Hepatocyte (in vitro differentiated cells): ENCODE measurements around the gene STK24.

Experiments used
- EZH2 ChIP-seq: fragments of 200-600 bp; sonication (generic); IDR thresholded peaks from 2 replicates; pipeline ENCODE4 v1.6.1; 2016; ENCODE audit warnings: antibody characterized with exemption, mild to moderate bottlenecking, borderline replicate concordance
- EZH2phosphoT487 ChIP-seq: fragments of 200-600 bp; sonication (generic); IDR thresholded peaks from one replicate; pipeline ENCODE4 v1.6.1; 2018; ENCODE audit warnings: antibody characterized with exemption, mild to moderate bottlenecking, low read depth, moderate library complexity; ENCODE audit not compliant: unreplicated experiment, severe bottlenecking
- TF ChIP-seq, protein P1 (sequence below): fragments of 200-600 bp; sonication (generic); IDR thresholded peaks from 2 replicates; pipeline ENCODE4 v1.5.1; 2016; ENCODE audit warnings: antibody characterized with exemption, mild to moderate bottlenecking; ENCODE audit not compliant: poor library complexity

DNA sequence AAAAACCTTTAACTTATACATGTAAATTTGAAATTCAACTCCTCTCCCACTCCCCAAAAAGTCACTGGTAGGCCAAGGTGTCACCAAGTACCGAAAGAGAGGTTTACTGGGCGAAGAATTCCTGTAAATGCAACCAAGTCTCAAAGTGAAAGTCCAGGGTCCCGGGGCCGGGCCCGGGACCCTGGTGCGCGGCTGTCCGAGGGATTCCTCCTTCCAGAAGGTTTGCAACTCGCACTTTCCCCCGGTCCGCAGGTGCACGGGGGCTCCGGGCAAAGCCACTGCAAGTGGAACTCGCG, 1.1 kb downstream of the STK24 start:
- TF ChIP-seq EZH2, result no peak
- TF ChIP-seq, protein P1, sequence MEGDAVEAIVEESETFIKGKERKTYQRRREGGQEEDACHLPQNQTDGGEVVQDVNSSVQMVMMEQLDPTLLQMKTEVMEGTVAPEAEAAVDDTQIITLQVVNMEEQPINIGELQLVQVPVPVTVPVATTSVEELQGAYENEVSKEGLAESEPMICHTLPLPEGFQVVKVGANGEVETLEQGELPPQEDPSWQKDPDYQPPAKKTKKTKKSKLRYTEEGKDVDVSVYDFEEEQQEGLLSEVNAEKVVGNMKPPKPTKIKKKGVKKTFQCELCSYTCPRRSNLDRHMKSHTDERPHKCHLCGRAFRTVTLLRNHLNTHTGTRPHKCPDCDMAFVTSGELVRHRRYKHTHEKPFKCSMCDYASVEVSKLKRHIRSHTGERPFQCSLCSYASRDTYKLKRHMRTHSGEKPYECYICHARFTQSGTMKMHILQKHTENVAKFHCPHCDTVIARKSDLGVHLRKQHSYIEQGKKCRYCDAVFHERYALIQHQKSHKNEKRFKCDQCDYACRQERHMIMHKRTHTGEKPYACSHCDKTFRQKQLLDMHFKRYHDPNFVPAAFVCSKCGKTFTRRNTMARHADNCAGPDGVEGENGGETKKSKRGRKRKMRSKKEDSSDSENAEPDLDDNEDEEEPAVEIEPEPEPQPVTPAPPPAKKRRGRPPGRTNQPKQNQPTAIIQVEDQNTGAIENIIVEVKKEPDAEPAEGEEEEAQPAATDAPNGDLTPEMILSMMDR, result no peak
- TF ChIP-seq EZH2phosphoT487, result no peak
